Tibial nerve (tissue), 3 donors: Measurements from ENCODE around the gene TGIF1.
A peak's percentile ranks its signal among the peaks of the same experiment; 100 is the strongest.

Experiments
- POLR2A ChIP-seq, 2 donors: fragments of 450-650 bp; IDR thresholded peaks; one replicate each; pipeline ENCODE4 v1.6.1; 2017; ENCODE audit warnings: antibody characterized with exemption in 2 of 2, mild to moderate bottlenecking in 2 of 2, moderate library complexity in 2 of 2
- TF ChIP-seq, protein P1 (sequence below), 5 experiments: fragments of 200-600 bp in 3 of 5; fragments of 450-650 bp in 2 of 5; sonication (generic) in 3 of 5; IDR thresholded peaks; one replicate each; pipeline ENCODE4 v1.5.1; 2016 to 2019; ENCODE audit warnings: antibody characterized with exemption in 5 of 5, mild to moderate bottlenecking in 3 of 5, moderate library complexity in 2 of 5

DNA sequence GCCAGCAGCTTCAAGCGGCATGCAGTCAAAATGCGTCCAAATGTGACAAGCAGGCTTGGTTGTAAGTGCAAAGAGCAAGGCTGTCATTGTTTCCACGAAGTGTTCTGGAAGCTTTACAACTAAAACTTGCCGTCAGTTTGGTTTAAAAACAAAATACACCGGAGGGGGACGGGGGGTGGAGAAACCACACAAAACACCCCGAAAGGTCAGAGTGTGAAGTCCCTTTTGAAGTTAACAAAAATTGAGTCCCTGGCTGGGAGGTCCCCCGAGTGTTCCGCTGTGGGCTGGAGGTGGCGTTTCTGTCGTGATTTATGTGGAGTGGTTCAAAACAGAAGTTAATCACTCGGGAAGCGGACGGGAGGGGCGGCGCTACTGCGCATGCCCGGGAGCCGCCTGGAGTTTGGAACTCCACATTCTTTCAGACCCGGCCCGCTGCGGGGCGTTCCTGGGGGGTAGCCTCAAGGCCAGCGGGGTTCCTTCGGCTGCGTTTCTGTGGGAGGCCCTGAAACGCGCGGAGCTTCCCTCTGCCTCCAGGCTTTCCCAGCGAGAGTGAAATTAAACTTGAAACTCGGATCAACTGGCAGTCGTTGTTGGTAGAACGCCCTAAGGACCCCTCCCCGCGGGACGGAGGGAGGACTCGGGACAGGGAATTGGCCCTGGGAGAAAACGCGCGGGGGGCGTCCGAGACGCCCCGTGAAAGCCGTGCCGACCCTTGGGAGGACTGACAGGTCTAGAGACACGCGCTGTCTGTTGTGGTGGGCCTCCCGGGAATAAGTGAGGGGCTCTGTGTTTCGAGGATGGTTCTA lies 1.4 kb downstream of the TGIF1 start:
- TF ChIP-seq, protein P1, sequence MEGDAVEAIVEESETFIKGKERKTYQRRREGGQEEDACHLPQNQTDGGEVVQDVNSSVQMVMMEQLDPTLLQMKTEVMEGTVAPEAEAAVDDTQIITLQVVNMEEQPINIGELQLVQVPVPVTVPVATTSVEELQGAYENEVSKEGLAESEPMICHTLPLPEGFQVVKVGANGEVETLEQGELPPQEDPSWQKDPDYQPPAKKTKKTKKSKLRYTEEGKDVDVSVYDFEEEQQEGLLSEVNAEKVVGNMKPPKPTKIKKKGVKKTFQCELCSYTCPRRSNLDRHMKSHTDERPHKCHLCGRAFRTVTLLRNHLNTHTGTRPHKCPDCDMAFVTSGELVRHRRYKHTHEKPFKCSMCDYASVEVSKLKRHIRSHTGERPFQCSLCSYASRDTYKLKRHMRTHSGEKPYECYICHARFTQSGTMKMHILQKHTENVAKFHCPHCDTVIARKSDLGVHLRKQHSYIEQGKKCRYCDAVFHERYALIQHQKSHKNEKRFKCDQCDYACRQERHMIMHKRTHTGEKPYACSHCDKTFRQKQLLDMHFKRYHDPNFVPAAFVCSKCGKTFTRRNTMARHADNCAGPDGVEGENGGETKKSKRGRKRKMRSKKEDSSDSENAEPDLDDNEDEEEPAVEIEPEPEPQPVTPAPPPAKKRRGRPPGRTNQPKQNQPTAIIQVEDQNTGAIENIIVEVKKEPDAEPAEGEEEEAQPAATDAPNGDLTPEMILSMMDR (IDR thresholded peaks at IDR 0.05): peak in 1 of 5 experiments; percentile 25
- peak in 1 of 2 donors; percentile 96 for TF ChIP-seq POLR2A (IDR thresholded peaks at IDR 0.05)
